CD14-positive monocyte (primary cell): ENCODE results near the gene ERV3-1. TPM values are rescaled to one million over a fixed set of nuclear protein-coding genes. Genes with fewer than 3 reads are reported as not detected.
"Not testable (repeated sequence)": the region's sequence is repeated elsewhere in the genome, so short reads cannot be mapped to it uniquely, and the experiment has no call there.

Experiments
- DNase-seq, 3 donors: peaks; one replicate each; pipeline ENCODE4 v3.0.0-alpha.2; 2011 to 2022
- H2AFZ ChIP-seq: 2 replicates; pipeline ENCODE4 v1.6.0; 2012; ENCODE audit warnings: mild to moderate bottlenecking, low read depth, low read length, inconsistent platforms; ENCODE audit not compliant: insufficient read depth, poor library complexity, severe bottlenecking
- H3K27ac ChIP-seq, 2 donors: 1 replicate in 1 of 2; 2 replicates in 1 of 2; pipeline ENCODE4 v1.5.1; 2012 to 2013; ENCODE audit warnings: low read length in 2 of 2, control low read depth in 1 of 2, inconsistent platforms in 1 of 2, low read depth in 1 of 2, mild to moderate bottlenecking in 1 of 2
- H3K27me3 ChIP-seq, 2 donors: one replicate each; pipeline versions ENCODE4 v1.6.0 to v1.6.1; 2011 to 2013; ENCODE audit warnings: low read length in 2 of 2; ENCODE audit not compliant: control insufficient read depth in 2 of 2, insufficient read depth in 2 of 2
- H3K36me3 ChIP-seq, 2 donors: replicated peaks in 1 of 2; 1 replicate in 1 of 2; 2 replicates in 1 of 2; pipeline versions ENCODE4 v1.5.1 to v1.6.1; 2012 to 2013; ENCODE audit warnings: low read length in 2 of 2, control low read depth in 1 of 2, inconsistent platforms in 1 of 2, mild to moderate bottlenecking in 1 of 2; ENCODE audit not compliant: insufficient read depth in 2 of 2, control insufficient read depth in 1 of 2
- H3K4me1 ChIP-seq, 2 donors: 1 replicate in 1 of 2; 2 replicates in 1 of 2; pipeline versions ENCODE4 v1.5.1 to v1.6.1; 2012 to 2013; ENCODE audit warnings: low read length in 2 of 2, control low read depth in 1 of 2, inconsistent platforms in 1 of 2, mild to moderate bottlenecking in 1 of 2, moderate library complexity in 1 of 2; ENCODE audit not compliant: insufficient read depth in 2 of 2, control insufficient read depth in 1 of 2
- H3K4me2 ChIP-seq: replicated peaks from 2 replicates; pipeline ENCODE3; 2012; ENCODE audit warnings: low read length, moderate library complexity, mild to moderate bottlenecking; ENCODE audit not compliant: poor library complexity, severe bottlenecking; ENCODE audit errors: extremely low read depth
- H3K4me3 ChIP-seq, 3 experiments: fragments of 200-600 bp in 1 of 3; sonication (generic) in 1 of 3; replicated peaks in 1 of 3; 1 replicate in 2 of 3; 2 replicates in 1 of 3; pipeline ENCODE4 v1.5.1; 2011 to 2013; ENCODE audit warnings: low read length in 3 of 3, mild to moderate bottlenecking in 3 of 3, control low read depth in 2 of 3, low read depth in 2 of 3, inconsistent platforms in 1 of 3, moderate library complexity in 1 of 3
- H3K79me2 ChIP-seq: 2 replicates; pipeline ENCODE4 v1.6.0; 2012; ENCODE audit warnings: mild to moderate bottlenecking, control low read depth, inconsistent platforms, low read length, moderate library complexity; ENCODE audit not compliant: insufficient read depth
- H3K9ac ChIP-seq: 2 replicates; pipeline ENCODE4 v1.6.0; 2017; ENCODE audit warnings: low read length, mild to moderate bottlenecking; ENCODE audit not compliant: insufficient read depth, poor library complexity, severe bottlenecking
- H3K9me3 ChIP-seq, 2 donors: replicated peaks in 1 of 2; 1 replicate in 1 of 2; 2 replicates in 1 of 2; pipeline versions ENCODE4 v1.5.1 to v1.6.1; 2012 to 2013; ENCODE audit warnings: low read length in 2 of 2, control low read depth in 1 of 2; ENCODE audit not compliant: control insufficient read depth in 1 of 2, insufficient read depth in 1 of 2
- H4K20me1 ChIP-seq: 2 replicates; pipeline ENCODE4 v1.6.0; 2012; ENCODE audit warnings: mild to moderate bottlenecking, low read length, control low read depth, moderate library complexity; ENCODE audit not compliant: insufficient read depth
- H3K27ac Mint-ChIP-seq, 7 donors: one replicate each; pipeline ENCODE4 v1.8.0; 2020; ENCODE audit warnings: mild to moderate bottlenecking in 7 of 7, mixed read lengths in 7 of 7, moderate library complexity in 6 of 7, inconsistent platforms in 2 of 7
- H3K27me3 Mint-ChIP-seq, 3 donors: one replicate each; pipeline ENCODE4 v1.8.0; 2021 to 2022; ENCODE audit warnings: low read depth in 3 of 3, mild to moderate bottlenecking in 3 of 3, mixed read lengths in 3 of 3, moderate library complexity in 3 of 3, inconsistent platforms in 1 of 3
- H3K36me3 Mint-ChIP-seq, 2 donors: one replicate each; pipeline ENCODE4 v1.8.0; 2020; ENCODE audit warnings: mixed read lengths in 2 of 2, inconsistent platforms in 1 of 2, mild to moderate bottlenecking in 1 of 2
- H3K4me1 Mint-ChIP-seq: one replicate; pipeline ENCODE4 v1.8.0; 2020; ENCODE audit warnings: mild to moderate bottlenecking, mixed read lengths
- H3K4me3 Mint-ChIP-seq, 2 donors: one replicate each; pipeline ENCODE4 v1.8.0; 2020; ENCODE audit warnings: mild to moderate bottlenecking in 2 of 2, mixed read lengths in 2 of 2, moderate library complexity in 1 of 2
- H3K9me3 Mint-ChIP-seq, 7 donors: one replicate each; pipeline ENCODE4 v1.8.0; 2020 to 2022; ENCODE audit warnings: mixed read lengths in 7 of 7, mild to moderate bottlenecking in 6 of 7, moderate library complexity in 6 of 7, inconsistent platforms in 2 of 7
- WGBS: methylation state at CpG from one replicate; pipeline ENCODE4 v1.1.5; 2013; ENCODE audit warnings: missing lambda C conversion rate; ENCODE audit not compliant: insufficient coverage; 5-methylcytosine and 5-hydroxymethylcytosine counted together
- intact Hi-C, 2 donors: fragments of 100-400 bp; cut with micrococcal nuclease; formaldehyde crosslinking; loops; one replicate each; pipeline versions ENCODE4 v1.15.0 to v1.15.1; 2023
- polyA plus RNA-seq, 3 donors: library from polyadenylated mRNA; depleted of rRNA in 1 of 3; unstranded in 2 of 3; stranded (reverse) in 1 of 3; fragments of 300-500 nt in 2 of 3; fragments of >200 nt in 1 of 3; fragmentation: Illumina TruSeq in 2 of 3; gene quantifications; 1 replicate in 2 of 3; 2 replicates in 1 of 3; pipeline ENCODE4 v1.2.3, GENCODE V29; 2012 to 2021

Gene ERV3-1
- polyA plus RNA-seq, 3 donors, result 2.1 to 23.4 (median 7.9) TPM

DNA sequence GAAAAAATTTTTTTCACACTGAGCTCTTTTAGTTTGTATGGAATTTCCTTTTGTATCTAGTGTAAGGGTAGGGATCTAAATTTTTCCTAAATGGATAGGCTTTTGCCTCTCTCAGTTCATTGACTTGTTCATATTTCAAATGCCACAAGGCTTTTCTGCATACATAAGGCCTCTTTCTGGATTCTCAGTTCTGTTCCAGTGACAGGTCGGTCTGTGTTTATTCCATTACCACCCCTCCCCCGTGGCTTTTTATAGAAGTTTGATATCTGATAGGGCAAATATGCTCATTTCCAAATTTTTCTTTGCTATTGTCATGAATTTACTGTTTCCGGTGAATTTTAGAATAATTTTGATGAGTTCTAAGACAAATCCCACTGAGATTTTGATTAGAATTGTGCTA, 45.2 kb upstream of the ERV3-1 start:
- WGBS, result no CpG with 5 or more reads among the region's 3 CpGs
- H3K36me3 ChIP-seq, H2AFZ ChIP-seq, H3K4me2 ChIP-seq, H3K4me3 Mint-ChIP-seq, H3K27ac ChIP-seq, H3K4me1 ChIP-seq, H4K20me1 ChIP-seq, H3K27me3 Mint-ChIP-seq, H3K79me2 ChIP-seq, H3K27me3 ChIP-seq, DNase-seq, H3K9ac ChIP-seq, H3K27ac Mint-ChIP-seq, H3K4me1 Mint-ChIP-seq, intact Hi-C loops, H3K4me3 ChIP-seq: not testable (repeated sequence)
- H3K9me3 Mint-ChIP-seq, result peaks cover 4 to 17% (median 14%) of the 10 kb centered on the region in 7 donors
- H3K36me3 Mint-ChIP-seq, result peaks cover 18 to 32% of the 10 kb centered on the region in 2 donors
- H3K9me3 ChIP-seq, result peaks cover 0 to 10% of the 10 kb centered on the region in 2 donors

DNA sequence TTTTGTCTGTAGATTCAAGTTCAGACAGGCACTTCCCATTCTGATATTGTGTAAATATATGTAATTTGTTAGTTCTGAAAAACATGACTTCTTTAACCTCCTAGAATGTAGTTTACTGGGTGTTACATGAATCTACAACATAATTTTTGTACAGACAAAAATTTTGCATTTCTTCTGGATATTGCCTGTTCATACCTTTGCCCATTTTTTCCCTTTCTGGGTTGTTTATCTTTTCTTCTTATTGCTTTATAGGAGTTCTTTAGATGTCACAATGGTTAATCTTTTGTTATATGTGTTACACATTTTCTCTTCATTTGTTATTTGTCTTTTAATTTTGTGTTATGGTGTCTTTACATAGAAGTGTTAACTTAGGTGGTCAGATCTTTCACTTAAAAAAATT, 44.7 kb upstream of the ERV3-1 start:
- peaks cover 4 to 17% (median 10%) of the 10 kb centered on the region in 7 donors for H3K9me3 Mint-ChIP-seq
- H2AFZ ChIP-seq, H3K4me1 ChIP-seq, H3K27ac Mint-ChIP-seq, H3K9ac ChIP-seq, H3K4me3 ChIP-seq, H3K4me2 ChIP-seq, intact Hi-C loops, H4K20me1 ChIP-seq, H3K27me3 Mint-ChIP-seq, DNase-seq, H3K27ac ChIP-seq, H3K4me1 Mint-ChIP-seq, H3K79me2 ChIP-seq, H3K27me3 ChIP-seq, H3K4me3 Mint-ChIP-seq, H3K36me3 ChIP-seq: not testable (repeated sequence)
- H3K9me3 ChIP-seq, result peaks cover 0 to 10% of the 10 kb centered on the region in 2 donors
- peaks cover 17 to 30% of the 10 kb centered on the region in 2 donors for H3K36me3 Mint-ChIP-seq

DNA sequence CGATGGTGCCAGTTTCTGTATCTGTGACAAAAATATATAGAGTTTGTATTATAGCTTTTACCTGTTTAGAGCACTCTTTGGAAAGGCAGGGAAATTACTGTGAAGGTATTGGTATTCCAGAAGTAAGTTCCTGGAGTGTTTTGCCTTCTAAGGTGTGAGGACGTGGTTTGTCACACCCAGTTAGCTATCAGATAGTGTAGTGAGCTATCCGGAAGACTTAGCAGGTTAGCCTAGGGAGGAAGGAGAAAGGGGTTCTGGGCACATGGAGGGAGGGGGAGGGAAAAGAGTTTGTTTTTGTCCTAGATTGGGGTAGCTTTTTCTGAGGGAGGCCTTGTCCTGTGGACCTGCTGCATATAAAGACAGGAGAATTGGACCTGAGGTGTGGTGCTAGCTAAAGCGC, 39.8 kb upstream of the ERV3-1 start:
- H3K4me1 Mint-ChIP-seq, H3K4me2 ChIP-seq, H2AFZ ChIP-seq, H3K4me3 Mint-ChIP-seq, H3K4me3 ChIP-seq, H3K27ac Mint-ChIP-seq, H3K27ac ChIP-seq, intact Hi-C loops, H3K27me3 Mint-ChIP-seq, H3K4me1 ChIP-seq, H3K9ac ChIP-seq, H3K27me3 ChIP-seq, H3K36me3 ChIP-seq, DNase-seq, H4K20me1 ChIP-seq: not testable (repeated sequence)
- WGBS, result 100% methylated on average over 2 of the region's 4 CpGs
- Histone ChIP-seq H3K9me3 (peaks cover 0 to 10% of the 10 kb centered on the region in 2 donors), H3K79me2 (peaks cover 13% of the 10 kb centered on the region)
- peaks cover 4 to 17% (median 8%) of the 10 kb centered on the region in 7 donors for H3K9me3 Mint-ChIP-seq
- peaks cover 19 to 29% of the 10 kb centered on the region in 2 donors for H3K36me3 Mint-ChIP-seq

DNA sequence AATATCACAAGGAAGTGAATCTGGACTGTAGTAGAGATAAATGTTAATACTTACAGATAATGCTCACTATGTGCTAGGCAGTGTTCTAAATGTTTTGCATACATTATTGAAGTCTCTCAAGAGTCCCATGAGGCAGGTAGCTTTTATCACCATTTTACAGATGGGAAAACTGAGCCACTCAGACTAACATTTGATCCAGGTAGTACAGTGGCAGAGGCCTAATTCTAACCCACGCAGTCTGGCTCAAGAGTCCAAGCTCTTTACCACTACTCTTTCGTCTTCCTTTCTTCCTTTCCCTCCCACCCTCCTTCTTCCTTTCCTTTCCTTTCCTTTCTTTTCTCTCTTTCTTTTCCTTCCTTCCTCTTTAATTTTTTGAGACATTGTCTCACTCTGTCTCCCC, 39.1 kb upstream of the ERV3-1 start:
- peaks cover 13% of the 10 kb centered on the region for H3K79me2 ChIP-seq
- H3K9me3 ChIP-seq, result peaks cover 0 to 10% of the 10 kb centered on the region in 2 donors
- H3K27me3 Mint-ChIP-seq, H3K4me2 ChIP-seq, intact Hi-C loops, H3K4me3 ChIP-seq, H3K4me1 ChIP-seq, H3K27ac ChIP-seq, DNase-seq, H4K20me1 ChIP-seq, H3K9ac ChIP-seq, H3K27me3 ChIP-seq, H2AFZ ChIP-seq, H3K4me3 Mint-ChIP-seq, H3K4me1 Mint-ChIP-seq, H3K36me3 ChIP-seq: not testable (repeated sequence)
- H3K36me3 Mint-ChIP-seq, result peaks cover 17 to 23% of the 10 kb centered on the region in 2 donors
- peak overlapping the region in 1 of 7 donors; percentile 46 for H3K27ac Mint-ChIP-seq
- H3K9me3 Mint-ChIP-seq, result peaks cover 0 to 11% (median 6%) of the 10 kb centered on the region in 7 donors
- 78% methylated on average over 2 of the region's 2 CpGs for WGBS
